ENCODE measurements around the gene NCS1.

GRCh38 chr9:130262061-130262745 is 90.0 kb downstream of the NCS1 start:
- TF ChIP-seq, protein P1, sequence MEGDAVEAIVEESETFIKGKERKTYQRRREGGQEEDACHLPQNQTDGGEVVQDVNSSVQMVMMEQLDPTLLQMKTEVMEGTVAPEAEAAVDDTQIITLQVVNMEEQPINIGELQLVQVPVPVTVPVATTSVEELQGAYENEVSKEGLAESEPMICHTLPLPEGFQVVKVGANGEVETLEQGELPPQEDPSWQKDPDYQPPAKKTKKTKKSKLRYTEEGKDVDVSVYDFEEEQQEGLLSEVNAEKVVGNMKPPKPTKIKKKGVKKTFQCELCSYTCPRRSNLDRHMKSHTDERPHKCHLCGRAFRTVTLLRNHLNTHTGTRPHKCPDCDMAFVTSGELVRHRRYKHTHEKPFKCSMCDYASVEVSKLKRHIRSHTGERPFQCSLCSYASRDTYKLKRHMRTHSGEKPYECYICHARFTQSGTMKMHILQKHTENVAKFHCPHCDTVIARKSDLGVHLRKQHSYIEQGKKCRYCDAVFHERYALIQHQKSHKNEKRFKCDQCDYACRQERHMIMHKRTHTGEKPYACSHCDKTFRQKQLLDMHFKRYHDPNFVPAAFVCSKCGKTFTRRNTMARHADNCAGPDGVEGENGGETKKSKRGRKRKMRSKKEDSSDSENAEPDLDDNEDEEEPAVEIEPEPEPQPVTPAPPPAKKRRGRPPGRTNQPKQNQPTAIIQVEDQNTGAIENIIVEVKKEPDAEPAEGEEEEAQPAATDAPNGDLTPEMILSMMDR (IDR thresholded peaks at IDR 0.05; ENCODE audit: low read depth, low read length, poor library complexity, severe bottlenecking) = no peak
- no peak for TF ChIP-seq EZH2phosphoT487 (IDR thresholded peaks at IDR 0.05; ENCODE audit: borderline replicate concordance, low read length)

Measured in DOHH2 (cell line).